K562 (cell line): ENCODE measurements around the gene TGM3. TPM values are rescaled to one million over a fixed set of nuclear protein-coding genes. Genes with fewer than 3 reads are reported as not detected.

Source experiments
- ATAC-seq: fragments of 200-7000 bp; cut with Tn5 transposase; 3 replicates; pipeline ENCODE4 v1.9.1; 2020; ENCODE audit warnings: moderate library complexity
- BruUV-seq: library from RNA; stranded (reverse); fragments of 400-500 nt; replicated peaks from 2 replicates; lab custom pipeline; 2021; lab: Mats Ljungman, UMichigan
- CTCF ChIA-PET: fragments of 300-600 bp; formaldehyde crosslinking; extraction: SDS; loops from one replicate; lab custom pipeline; 2021; ENCODE audit warnings: low intra/inter-chr PET ratio; lab: Yijun Ruan, JAX
- POLR2A ChIA-PET: fragments of 300-600, 350-650 bp; sonication (Branson Sonifier 250); formaldehyde crosslinking; extraction: SDS; loops from one replicate; lab custom pipeline; 2021; ENCODE audit warnings: antibody characterized with exemption, inconsistent platforms; lab: Yijun Ruan, JAX
- DNase-seq, 4 experiments: peaks; one replicate each; pipeline versions ENCODE4 v3.0.0 to v3.0.0-alpha.2; 2011 to 2018; ENCODE audit warnings: low spot score in 3 of 4, mixed read lengths in 3 of 4; ENCODE audit errors: extremely low read depth in 1 of 4
- FAIRE-seq: peaks from 2 replicates; lab custom pipeline; 2011; peaks lifted over from hg19 to GRCh38; lab: Jason Lieb, UNC
- H2AFZ ChIP-seq: 2 replicates; pipeline ENCODE4 v1.6.0; 2011; ENCODE audit warnings: low read depth, low read length, control low read depth, inconsistent platforms
- H3K27ac ChIP-seq: fragments of 200-600 bp; 3 replicates; pipeline ENCODE4 v1.8.0; 2011; ENCODE audit warnings: low read depth, mild to moderate bottlenecking, control low read depth, inconsistent platforms, low read length, moderate library complexity, mixed read lengths; ENCODE audit errors: extremely low read depth
- H3K27me3 ChIP-seq, 2 experiments: fragments of 300-600 bp in 1 of 2; 2 replicates in 1 of 2; 3 replicates in 1 of 2; pipeline versions ENCODE4 v1.6.0 to v1.8.0; 2011; ENCODE audit warnings: inconsistent platforms in 2 of 2, low read length in 2 of 2, mild to moderate bottlenecking in 1 of 2, mixed read lengths in 1 of 2, moderate library complexity in 1 of 2; ENCODE audit not compliant: control insufficient read depth in 2 of 2, insufficient read depth in 2 of 2
- H3K36me3 ChIP-seq: fragments of 300-600 bp; 3 replicates; pipeline ENCODE4 v1.8.0; 2011; ENCODE audit warnings: mild to moderate bottlenecking, low read length, inconsistent platforms; ENCODE audit not compliant: control insufficient read depth, insufficient read depth
- H3K4me1 ChIP-seq, 2 experiments: fragments of 200-600 bp in 1 of 2; replicated peaks in 1 of 2; 2 replicates in 1 of 2; 3 replicates in 1 of 2; pipeline versions ENCODE4 v1.5.1 to v1.8.0; 2011; ENCODE audit warnings: inconsistent platforms in 2 of 2, low read length in 2 of 2, mild to moderate bottlenecking in 1 of 2, mixed read lengths in 1 of 2, moderate library complexity in 1 of 2; ENCODE audit not compliant: control insufficient read depth in 2 of 2, insufficient read depth in 2 of 2
- H3K4me2 ChIP-seq: 2 replicates; pipeline ENCODE4 v1.6.1; 2011; ENCODE audit warnings: low read length, control low read depth, inconsistent platforms, mixed read lengths; ENCODE audit not compliant: insufficient read depth
- H3K4me3 ChIP-seq: fragments of 200-600 bp; sonication (generic), shearing (Covaris generic); 2 replicates; pipeline ENCODE4 v1.5.1; 2016; ENCODE audit warnings: control low read depth, inconsistent platforms
- H3K79me2 ChIP-seq: fragments of 200-600 bp; 3 replicates; pipeline ENCODE4 v1.8.0; 2011; ENCODE audit warnings: low read length, inconsistent platforms; ENCODE audit not compliant: control insufficient read depth, insufficient read depth
- H3K9ac ChIP-seq, 2 experiments: 2 replicates each; pipeline versions ENCODE4 v1.6.0 to v1.6.1; 2011; ENCODE audit warnings: low read depth in 2 of 2, low read length in 2 of 2, control low read depth in 1 of 2, inconsistent platforms in 1 of 2, mild to moderate bottlenecking in 1 of 2, mixed read lengths in 1 of 2; ENCODE audit not compliant: insufficient read depth in 1 of 2
- H3K9me1 ChIP-seq: one replicate; pipeline ENCODE4 v1.6.0; 2011; ENCODE audit warnings: inconsistent platforms, mild to moderate bottlenecking, low read length, moderate library complexity; ENCODE audit not compliant: control insufficient read depth, insufficient read depth
- H3K9me3 ChIP-seq: replicated peaks from 2 replicates; pipeline ENCODE4 v1.5.1; 2011; ENCODE audit warnings: low read depth, low read length, inconsistent platforms; ENCODE audit not compliant: control insufficient read depth, insufficient read depth
- H4K20me1 ChIP-seq: replicated peaks from 2 replicates; pipeline ENCODE4 v1.6.1; 2011; ENCODE audit warnings: low read length, inconsistent platforms, mixed read lengths; ENCODE audit not compliant: control insufficient read depth, insufficient read depth
- CC2D1A ChIP-seq: fragments of 450-650 bp; IDR thresholded peaks from 2 replicates; pipeline ENCODE4 v1.6.1; 2017; ENCODE audit warnings: mild to moderate bottlenecking
- NCOA6 ChIP-seq: fragments of 450-650 bp; IDR thresholded peaks from 2 replicates; pipeline ENCODE4 v1.6.1; 2017; ENCODE audit warnings: mild to moderate bottlenecking
- ZNF3 ChIP-seq: fragments of 250-450 bp; sonication (Bioruptor Pico); IDR thresholded peaks from 2 replicates; pipeline ENCODE4 v1.5.0; 2021; ENCODE audit warnings: mild to moderate bottlenecking, moderate library complexity
- ZNF311 ChIP-seq: fragments of 250-450 bp; sonication (Bioruptor Pico); IDR thresholded peaks from 2 replicates; pipeline ENCODE4 v1.4.0; 2020; ENCODE audit warnings: mild to moderate bottlenecking, moderate library complexity
- ZNF764 ChIP-seq: fragments of 250-450 bp; sonication (Bioruptor Pico); IDR thresholded peaks from 2 replicates; pipeline ENCODE4 v1.4.0; 2020; ENCODE audit warnings: low read depth, mild to moderate bottlenecking, moderate library complexity
- ZNF778 ChIP-seq: fragments of 450-650 bp; formaldehyde crosslinking; IDR thresholded peaks from 2 replicates; pipeline ENCODE4 v1.4.0; 2020; ENCODE audit warnings: mild to moderate bottlenecking, moderate library complexity
- WGBS: fragments of 100-300 bp; shearing (Covaris generic); methylation state at CpG from one replicate; pipeline ENCODE4 v1.1.6; 2016; ENCODE audit warnings: low coverage, mixed read lengths; ENCODE audit not compliant: insufficient coverage; ENCODE audit errors: missing lambda C conversion rate; 5-methylcytosine and 5-hydroxymethylcytosine counted together
- in situ Hi-C: fragments of 300-500 bp; cut with MboI; formaldehyde crosslinking; loops from 4 replicates; pipeline ENCODE4 v1.15.0; 2018; ENCODE audit warnings: inconsistent platforms, mixed read lengths
- intact Hi-C: fragments of 100-400 bp; cut with micrococcal nuclease; formaldehyde crosslinking; loops from 2 replicates; pipeline ENCODE4 v1.14.2; 2022
- polyA plus RNA-seq, 8 experiments: library from polyadenylated mRNA; depleted of rRNA in 4 of 8; stranded (reverse) in 5 of 8; unstranded in 3 of 8; fragments of >200 nt; fragmentation: Nextera tagmentation in 2 of 8; fragmentation: Illumina TruSeq in 1 of 8; extraction: Ambion mirVana in 2 of 8; extraction: Trizol in 1 of 8; gene quantifications; 2 replicates each; pipeline versions ENCODE4 v1.2.1 to v1.2.3, GENCODE V29; 2011 to 2014; ENCODE audit warnings: inconsistent platforms in 1 of 8, missing spikeins in 1 of 8
- total RNA-seq, 7 experiments: library from RNA; depleted of rRNA in 6 of 7; stranded (reverse); fragments of >200 nt in 6 of 7; fragmentation: Illumina TruSeq in 2 of 7; extraction: Trizol in 2 of 7; gene quantifications; 2 replicates each; pipeline versions ENCODE4 v1.2.1 to v1.2.3, GENCODE V29; 2011 to 2021; ENCODE audit warnings: low replicate concordance in 1 of 7
- TF ChIP-seq, protein P1 (sequence below): fragments of 450-650 bp; IDR thresholded peaks from 2 replicates; pipeline ENCODE4 v1.7.0; 2016; ENCODE audit warnings: borderline replicate concordance
- TF ChIP-seq, protein P2 (sequence below): sonication (generic); formaldehyde crosslinking; IDR thresholded peaks from 2 replicates; pipeline ENCODE4 v1.9.0; 2022; ENCODE audit warnings: mild to moderate bottlenecking, missing genetic modification reagents

The TGM3 gene
- total and polyA plus RNA-seq, 9 of the 15 experiments (the other 6 are each of a cell fraction or from before 2014, with no cell fraction given): not detected

- ChIA-PET CTCF (no interaction called here), POLR2A (no interaction called here)
- H2AFZ ChIP-seq: no peak overlapping the region
- FAIRE-seq: no peak
- peaks cover 8 to 49% of the 10 kb centered on the region in 2 experiments for H3K27me3 ChIP-seq
- no peaks in the 10 kb centered on the region for H3K4me1 ChIP-seq
- no peak for DNase-seq
- no TSS peak for BruUV-seq
- 5% methylated on average over 4 of the region's 5 CpGs for WGBS
- ATAC-seq: no peak
- intact Hi-C loops: loop anchor here (10.0 kb wide), 1 partner anchor 66 kb away; no protein-coding TSS in a partner anchor
- H3K36me3 ChIP-seq: no peaks in the 10 kb centered on the region
- H3K9me3 ChIP-seq: no peaks in the 10 kb centered on the region
- H3K9ac ChIP-seq: no peak overlapping the region
- no peaks in the 10 kb centered on the region for H3K9me1 ChIP-seq
- H3K27ac ChIP-seq: no peak overlapping the region
- H4K20me1 ChIP-seq: no peaks in the 10 kb centered on the region; the same call in 1 of the 2 replicates
- H3K4me3 ChIP-seq: no peak overlapping the region
- in situ Hi-C loops: no loop called here
- H3K79me2 ChIP-seq: no peaks in the 10 kb centered on the region
- TF ChIP-seq, protein P1, sequence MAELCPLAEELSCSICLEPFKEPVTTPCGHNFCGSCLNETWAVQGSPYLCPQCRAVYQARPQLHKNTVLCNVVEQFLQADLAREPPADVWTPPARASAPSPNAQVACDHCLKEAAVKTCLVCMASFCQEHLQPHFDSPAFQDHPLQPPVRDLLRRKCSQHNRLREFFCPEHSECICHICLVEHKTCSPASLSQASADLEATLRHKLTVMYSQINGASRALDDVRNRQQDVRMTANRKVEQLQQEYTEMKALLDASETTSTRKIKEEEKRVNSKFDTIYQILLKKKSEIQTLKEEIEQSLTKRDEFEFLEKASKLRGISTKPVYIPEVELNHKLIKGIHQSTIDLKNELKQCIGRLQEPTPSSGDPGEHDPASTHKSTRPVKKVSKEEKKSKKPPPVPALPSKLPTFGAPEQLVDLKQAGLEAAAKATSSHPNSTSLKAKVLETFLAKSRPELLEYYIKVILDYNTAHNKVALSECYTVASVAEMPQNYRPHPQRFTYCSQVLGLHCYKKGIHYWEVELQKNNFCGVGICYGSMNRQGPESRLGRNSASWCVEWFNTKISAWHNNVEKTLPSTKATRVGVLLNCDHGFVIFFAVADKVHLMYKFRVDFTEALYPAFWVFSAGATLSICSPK: no peak
- TF ChIP-seq, protein P2, sequence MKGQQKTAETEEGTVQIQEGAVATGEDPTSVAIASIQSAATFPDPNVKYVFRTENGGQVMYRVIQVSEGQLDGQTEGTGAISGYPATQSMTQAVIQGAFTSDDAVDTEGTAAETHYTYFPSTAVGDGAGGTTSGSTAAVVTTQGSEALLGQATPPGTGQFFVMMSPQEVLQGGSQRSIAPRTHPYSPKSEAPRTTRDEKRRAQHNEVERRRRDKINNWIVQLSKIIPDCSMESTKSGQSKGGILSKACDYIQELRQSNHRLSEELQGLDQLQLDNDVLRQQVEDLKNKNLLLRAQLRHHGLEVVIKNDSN (CRISPR knock-in tag): no peak
- TF ChIP-seq ZNF764 (CRISPR knock-in tag): no peak
- TF ChIP-seq ZNF311 (CRISPR knock-in tag): no peak
- TF ChIP-seq CC2D1A: no peak
- TF ChIP-seq ZNF3 (CRISPR knock-in tag): no peak
- no peak for TF ChIP-seq NCOA6
- TF ChIP-seq ZNF778 (CRISPR knock-in tag): no peak
- H3K4me2 ChIP-seq: no peak overlapping the region
Measured at GRCh38 chr20:2331106-2331505, 35.3 kb downstream of the TGM3 start.
